GM12801 (cell line): ENCODE measurements around the gene TBC1D14.

Source experiments
- TF ChIP-seq, protein P1 (sequence below): IDR thresholded peaks from one replicate; pipeline ENCODE4 v1.5.1; 2011; ENCODE audit warnings: control low read depth; ENCODE audit not compliant: insufficient read length; ENCODE audit errors: extremely low read depth

The TBC1D14 gene

GRCh38 chr4:6983544-6984142 lies 74.0 kb downstream of the TBC1D14 start:
- TF ChIP-seq, protein P1, sequence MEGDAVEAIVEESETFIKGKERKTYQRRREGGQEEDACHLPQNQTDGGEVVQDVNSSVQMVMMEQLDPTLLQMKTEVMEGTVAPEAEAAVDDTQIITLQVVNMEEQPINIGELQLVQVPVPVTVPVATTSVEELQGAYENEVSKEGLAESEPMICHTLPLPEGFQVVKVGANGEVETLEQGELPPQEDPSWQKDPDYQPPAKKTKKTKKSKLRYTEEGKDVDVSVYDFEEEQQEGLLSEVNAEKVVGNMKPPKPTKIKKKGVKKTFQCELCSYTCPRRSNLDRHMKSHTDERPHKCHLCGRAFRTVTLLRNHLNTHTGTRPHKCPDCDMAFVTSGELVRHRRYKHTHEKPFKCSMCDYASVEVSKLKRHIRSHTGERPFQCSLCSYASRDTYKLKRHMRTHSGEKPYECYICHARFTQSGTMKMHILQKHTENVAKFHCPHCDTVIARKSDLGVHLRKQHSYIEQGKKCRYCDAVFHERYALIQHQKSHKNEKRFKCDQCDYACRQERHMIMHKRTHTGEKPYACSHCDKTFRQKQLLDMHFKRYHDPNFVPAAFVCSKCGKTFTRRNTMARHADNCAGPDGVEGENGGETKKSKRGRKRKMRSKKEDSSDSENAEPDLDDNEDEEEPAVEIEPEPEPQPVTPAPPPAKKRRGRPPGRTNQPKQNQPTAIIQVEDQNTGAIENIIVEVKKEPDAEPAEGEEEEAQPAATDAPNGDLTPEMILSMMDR, result no peak

- TF ChIP-seq, protein P1, result no peak
Measured at GRCh38 chr4:6984612-6985425, 75.2 kb downstream of the TBC1D14 start.

DNA sequence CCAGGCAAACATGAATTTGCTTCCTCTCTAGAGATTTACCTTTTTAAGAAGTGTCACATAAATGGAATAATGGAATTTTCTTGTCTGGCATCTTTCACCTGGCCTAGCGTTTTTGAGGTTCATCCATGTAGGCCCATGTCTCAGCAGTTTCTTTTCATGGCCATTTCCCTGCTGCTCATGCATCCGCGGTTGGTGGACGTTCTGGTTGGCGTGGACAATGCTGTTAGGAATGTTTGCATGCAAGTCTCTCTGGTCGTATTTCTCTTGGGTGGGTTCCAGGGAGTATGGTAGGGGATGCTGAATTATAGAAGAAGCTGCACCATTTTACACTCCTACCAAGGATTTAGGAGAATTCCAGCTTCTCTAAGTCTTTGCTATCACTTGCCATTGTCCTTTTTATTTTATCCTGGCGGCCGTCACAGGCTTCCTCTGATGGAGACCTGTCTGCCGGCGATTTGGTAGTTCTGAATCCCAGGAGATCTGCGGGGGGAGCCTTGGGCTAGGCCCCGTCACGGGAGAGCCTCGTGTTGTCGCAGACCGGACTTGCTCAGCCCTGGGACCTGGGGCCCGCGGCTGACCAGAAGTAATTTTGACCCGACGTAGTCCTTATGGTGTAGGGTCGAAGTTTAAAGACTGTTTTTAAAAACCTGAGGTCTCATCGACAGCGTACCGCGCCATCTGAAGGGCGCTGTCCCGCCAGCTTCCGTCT lies 76.6 kb downstream of the TBC1D14 start:
- TF ChIP-seq, protein P1, result no peak

DNA sequence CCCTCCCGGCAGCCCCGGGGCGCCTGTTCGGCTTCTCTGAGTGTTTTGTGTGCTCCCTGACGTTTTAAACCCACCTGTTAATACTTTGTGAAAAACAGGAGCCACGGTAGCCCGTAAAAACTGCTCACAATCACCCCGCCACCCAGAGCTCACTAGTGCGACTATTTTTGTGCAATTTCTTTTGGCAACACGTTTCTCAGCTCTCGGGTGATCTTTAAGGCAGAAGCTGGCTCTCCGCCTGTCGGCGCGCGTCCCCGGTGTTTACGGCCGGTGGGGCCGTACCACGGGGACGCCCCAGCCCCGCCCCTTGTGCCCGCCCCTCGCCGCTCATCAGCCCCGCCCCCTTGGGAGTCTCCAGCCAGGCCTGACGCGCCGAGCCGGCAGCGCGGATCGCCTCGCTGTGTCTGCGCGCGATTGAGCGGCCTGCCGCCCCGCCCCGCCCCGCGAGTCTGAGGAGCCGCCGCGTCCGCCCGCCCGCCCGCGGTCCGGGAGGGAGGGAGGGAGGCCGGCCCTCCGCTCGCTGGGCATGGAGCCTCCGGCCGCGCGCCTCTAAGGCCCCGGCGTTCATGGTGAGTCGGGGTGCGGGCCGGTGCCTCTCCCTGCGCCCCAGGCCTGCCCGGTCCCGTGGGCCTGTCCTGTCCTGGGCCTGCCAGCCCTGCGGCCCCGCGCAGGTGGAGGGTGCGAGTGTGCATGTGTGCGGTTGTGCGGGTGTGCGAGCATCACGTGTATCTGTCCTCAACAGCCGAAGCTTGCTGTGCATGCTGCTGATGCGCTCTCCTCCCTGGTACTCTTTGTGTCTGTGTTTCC lies 77.4 kb downstream of the TBC1D14 start:
- TF ChIP-seq, protein P1, result no peak

DNA sequence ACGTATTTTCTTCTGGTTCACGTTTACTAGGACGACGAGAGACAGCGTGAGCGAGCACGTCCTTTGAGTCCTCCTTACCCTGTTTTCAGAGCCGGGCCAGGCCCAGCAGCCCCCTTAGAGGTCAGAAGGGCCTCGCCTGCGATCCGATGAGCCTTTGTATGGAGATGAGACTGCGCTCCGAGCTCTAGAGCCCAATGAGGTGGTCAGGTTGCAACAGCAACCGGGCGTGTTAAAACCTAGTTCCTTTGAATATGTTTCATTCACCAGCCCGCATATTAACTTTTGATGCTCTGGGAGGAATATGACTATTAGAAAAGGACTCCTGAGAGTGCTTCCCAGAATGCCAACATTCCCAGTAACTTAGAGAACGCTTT lies 77.9 kb downstream of the TBC1D14 start:
- TF ChIP-seq, protein P1, result no peak

GRCh38 chr4:6988016-6988715 lies 78.5 kb downstream of the TBC1D14 start:
- TF ChIP-seq, protein P1, result no peak
